HUES64 (cell line): ENCODE measurements around the gene GCDH.
A peak's percentile ranks its signal among the peaks of the same experiment; 100 is the strongest.
"Not testable (repeated sequence)": the region's sequence is repeated elsewhere in the genome, so short reads cannot be mapped to it uniquely, and the experiment has no call there.

Source experiments
- H3K27ac ChIP-seq: 2 replicates; pipeline ENCODE4 v1.7.0; 2013; ENCODE audit warnings: low read depth, low read length, inconsistent platforms
- H3K27me3 ChIP-seq: 2 replicates; pipeline ENCODE4 v1.6.1; 2013; ENCODE audit warnings: mild to moderate bottlenecking, low read length; ENCODE audit not compliant: insufficient read depth
- H3K36me3 ChIP-seq: 2 replicates; pipeline ENCODE4 v1.6.1; 2013; ENCODE audit warnings: mild to moderate bottlenecking, low read length; ENCODE audit not compliant: insufficient read depth
- H3K4me1 ChIP-seq: 2 replicates; pipeline ENCODE4 v1.6.1; 2013; ENCODE audit warnings: mild to moderate bottlenecking, low read length, moderate library complexity; ENCODE audit not compliant: insufficient read depth
- H3K4me3 ChIP-seq: 2 replicates; pipeline ENCODE4 v1.5.1; 2013; ENCODE audit warnings: mild to moderate bottlenecking, low read length, moderate library complexity
- H3K9ac ChIP-seq: 2 replicates; pipeline ENCODE4 v1.6.1; 2013; ENCODE audit warnings: mild to moderate bottlenecking, low read depth, low read length
- H3K9me3 ChIP-seq: 2 replicates; pipeline ENCODE4 v1.6.1; 2013; ENCODE audit warnings: low read depth, low read length; ENCODE audit not compliant: insufficient read depth
- WGBS: fragments of 150-250, 120-280 bp; methylation state at CpG from one replicate; pipeline ENCODE4 v1.1.7; 2013; ENCODE audit warnings: missing lambda C conversion rate; 5-methylcytosine and 5-hydroxymethylcytosine counted together

Gene GCDH

GRCh38 chr19:12886651-12886968 is 4.3 kb upstream of the GCDH start:
- 67% methylated on average over 5 of the region's 5 CpGs for WGBS
- Histone ChIP-seq H3K27me3 (peaks cover 36% of the 10 kb centered on the region), H3K9me3 (peaks cover 8% of the 10 kb centered on the region; the same call in 1 of the 2 replicates), H3K27ac (no peak overlapping the region), H3K4me1 (no peaks in the 10 kb centered on the region), H3K4me3 (no peak overlapping the region; the same call in 1 of the 2 replicates), H3K36me3 (no peaks in the 10 kb centered on the region), H3K9ac (no peak overlapping the region)

GRCh38 chr19:12886969-12887747 is 3.8 kb upstream of the GCDH start, which contains the start of gene KLF1:
TSS of gene KLF1 (minus strand) at chr19:12887201. CDS start at chr19:12887140, 61 bp downstream.
- Histone ChIP-seq H3K4me3 (peak within 1 kb of the TSS; percentile 69), H3K27ac (no peak within 1 kb of the TSS), H3K9me3 (peaks cover 8% of the 10 kb centered on the region; the same call in 1 of the 2 replicates), H3K36me3 (no peaks in the 10 kb centered on the region), H3K4me1 (no peaks in the 10 kb centered on the region; the same call in 1 of the 2 replicates), H3K9ac (peak within 1 kb of the TSS; percentile 72), H3K27me3 (peaks cover 36% of the 10 kb centered on the region)
- 69% methylated on average over 17 of the region's 17 CpGs for WGBS

DNA sequence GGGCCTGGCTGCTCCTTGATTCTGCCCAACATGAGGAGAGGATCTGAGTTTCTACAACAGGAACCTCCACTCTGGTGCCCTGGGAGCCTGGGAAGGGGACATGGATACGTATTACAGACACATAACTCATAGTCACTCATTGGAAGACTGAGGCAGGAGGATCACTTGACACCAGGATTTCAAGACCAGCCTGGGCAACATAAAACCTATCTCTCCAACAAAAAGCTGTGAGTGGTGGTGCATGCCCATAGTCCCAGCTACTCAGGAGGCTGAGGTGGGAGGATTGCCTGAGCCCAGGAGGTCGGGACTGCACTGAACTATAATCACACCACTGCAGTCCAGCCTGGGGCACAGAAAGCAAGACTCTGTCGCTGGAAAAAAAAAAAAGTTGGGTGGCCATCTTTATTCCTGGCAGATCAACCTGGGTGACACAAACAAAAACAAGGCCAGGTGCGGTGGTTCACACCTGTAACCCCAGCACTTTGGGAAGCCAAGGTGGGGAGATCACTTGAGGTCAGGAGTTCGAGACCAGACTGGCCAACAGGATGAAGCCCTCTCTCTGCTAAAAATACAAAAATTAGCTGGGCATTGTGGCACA is 2.9 kb upstream of the GCDH start:
- Histone ChIP-seq H3K9ac (no peak overlapping the region), H3K27me3 (peaks cover 36% of the 10 kb centered on the region), H3K4me1 (no peaks in the 10 kb centered on the region; the same call in 1 of the 2 replicates), H3K4me3 (no peak overlapping the region), H3K9me3 (peaks cover 8% of the 10 kb centered on the region; the same call in 1 of the 2 replicates), H3K36me3 (peaks cover 1% of the 10 kb centered on the region), H3K27ac (no peak overlapping the region)
- WGBS: 70% methylated on average over 5 of the region's 5 CpGs

DNA sequence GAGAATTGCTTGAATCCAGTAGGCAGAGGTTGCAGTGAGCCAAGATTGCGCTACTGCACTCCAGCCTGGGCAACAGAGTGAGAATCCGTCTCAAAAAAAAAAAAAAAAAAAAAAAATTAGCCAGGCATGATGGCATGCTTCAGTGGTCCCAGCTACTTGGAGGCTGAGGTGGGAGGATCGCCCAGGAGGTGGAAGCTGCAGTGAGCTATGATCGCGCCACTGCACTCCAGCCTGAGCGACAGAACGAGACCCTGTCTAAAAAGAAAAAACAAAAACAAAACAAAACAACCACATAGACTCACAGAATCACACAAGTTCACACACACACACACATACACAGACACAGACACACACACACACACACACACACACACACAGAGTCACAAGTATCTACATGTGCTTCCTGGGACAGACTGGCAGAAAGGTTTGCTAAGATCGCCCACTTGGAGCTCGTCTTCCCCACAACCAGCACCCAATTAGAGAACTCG is 617 bp upstream of the GCDH start:
- H3K4me3 ChIP-seq: peak overlapping the region; percentile 54
- H3K9ac ChIP-seq: peak overlapping the region; percentile 68
- H3K27me3 ChIP-seq: peaks cover 24% of the 10 kb centered on the region
- H3K9me3 ChIP-seq, H3K4me1 ChIP-seq: not testable (repeated sequence)
- H3K36me3 ChIP-seq: peaks cover 23% of the 10 kb centered on the region
- 46% methylated on average over 10 of the region's 10 CpGs for WGBS
- 0 out of 2 replicates have a peak overlapping the region, but pooled peaks have one; percentile 25 for H3K27ac ChIP-seq

GRCh38 chr19:12891553-12892021 is 627 bp downstream of the GCDH start:
- peak overlapping the region; percentile 80 for H3K4me3 ChIP-seq
- H3K4me1 ChIP-seq: no peaks in the 10 kb centered on the region; the same call in 1 of the 2 replicates
- no peak overlapping the region for H3K27ac ChIP-seq

GRCh38 chr19:12893582-12893981 is 2.6 kb downstream of the GCDH start:
- Histone ChIP-seq H3K9ac (no peak overlapping the region), H3K27me3 (no peaks in the 10 kb centered on the region), H3K9me3 (no peaks in the 10 kb centered on the region), H3K4me3 (no peak overlapping the region), H3K4me1 (no peaks in the 10 kb centered on the region; the same call in 1 of the 2 replicates), H3K27ac (no peak overlapping the region), H3K36me3 (peaks cover 49% of the 10 kb centered on the region)
- 97% methylated on average over 5 of the region's 5 CpGs for WGBS

More at GRCh38 chr19:12891553-12892021, 627 bp downstream of the GCDH start:
- peak overlapping the region; percentile 66 for H3K9ac ChIP-seq
- peaks cover 31% of the 10 kb centered on the region for H3K36me3 ChIP-seq
- H3K27me3 ChIP-seq: peaks cover 13% of the 10 kb centered on the region
- H3K9me3 ChIP-seq: no peaks in the 10 kb centered on the region
- WGBS: 10% methylated on average over 26 of the region's 26 CpGs

DNA sequence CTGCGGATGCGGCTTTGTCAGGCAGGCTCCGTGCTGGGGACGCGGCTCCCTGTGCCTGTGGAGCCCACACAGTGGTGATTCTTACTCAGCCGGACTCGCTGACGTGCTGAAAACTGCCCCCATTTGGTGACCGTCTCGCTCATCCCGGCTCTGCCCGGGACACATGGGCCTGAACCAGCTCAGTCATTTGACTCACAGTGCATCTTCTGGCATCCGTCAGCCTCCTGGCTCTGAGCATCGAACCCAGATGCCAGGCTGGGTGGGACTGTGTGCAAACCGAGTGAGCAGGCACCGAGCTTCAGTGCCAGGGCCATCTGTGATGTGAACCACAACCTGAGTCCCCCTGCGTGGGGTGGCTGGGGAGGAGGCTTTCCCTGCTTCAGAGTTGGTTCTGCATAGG is 5.5 kb downstream of the GCDH start:
- Histone ChIP-seq H3K9ac (no peak overlapping the region), H3K27ac (no peak overlapping the region), H3K36me3 (peaks cover 66% of the 10 kb centered on the region), H3K9me3 (no peaks in the 10 kb centered on the region), H3K4me1 (no peaks in the 10 kb centered on the region; the same call in 1 of the 2 replicates), H3K4me3 (no peak overlapping the region), H3K27me3 (no peaks in the 10 kb centered on the region)
- WGBS: 96% methylated on average over 17 of the region's 17 CpGs

DNA sequence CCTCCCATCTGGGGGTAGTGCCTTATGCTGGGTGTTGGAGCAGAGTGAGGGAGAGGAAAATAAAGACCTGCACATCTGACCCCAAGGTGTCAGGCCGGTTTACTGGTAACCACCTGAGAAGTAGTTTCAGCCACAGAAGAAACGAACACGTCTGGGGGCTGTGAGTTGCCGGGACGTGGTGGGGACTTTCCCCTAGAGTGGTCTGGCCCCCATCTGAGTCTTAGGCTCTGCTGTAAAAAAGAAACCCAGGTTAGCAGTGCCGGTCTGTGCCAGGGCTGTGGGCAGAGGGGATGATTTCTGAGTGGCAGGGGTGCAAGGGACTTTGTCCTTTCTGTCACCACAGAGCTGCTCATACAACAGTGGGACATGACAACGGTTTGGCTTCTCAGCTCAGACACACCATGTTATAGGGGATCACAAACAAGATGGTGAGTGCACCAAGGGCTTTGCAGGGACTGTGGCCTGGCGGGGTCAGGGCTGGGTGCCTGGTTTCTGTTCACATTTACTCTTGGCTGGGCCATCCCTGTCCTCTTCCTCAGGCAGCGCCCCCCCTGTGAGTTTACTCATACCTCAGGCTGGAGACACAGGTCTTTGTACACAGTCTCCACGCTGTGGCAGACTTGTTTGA is 9.0 kb downstream of the GCDH start:
- H3K27me3 ChIP-seq: no peaks in the 10 kb centered on the region
- no peaks in the 10 kb centered on the region for H3K4me1 ChIP-seq
- H3K4me3 ChIP-seq: no peak overlapping the region
- no peaks in the 10 kb centered on the region for H3K9me3 ChIP-seq
- 96% methylated on average over 10 of the region's 10 CpGs for WGBS
- no peak overlapping the region for H3K27ac ChIP-seq
- no peak overlapping the region for H3K9ac ChIP-seq
- peaks cover 45% of the 10 kb centered on the region for H3K36me3 ChIP-seq

DNA sequence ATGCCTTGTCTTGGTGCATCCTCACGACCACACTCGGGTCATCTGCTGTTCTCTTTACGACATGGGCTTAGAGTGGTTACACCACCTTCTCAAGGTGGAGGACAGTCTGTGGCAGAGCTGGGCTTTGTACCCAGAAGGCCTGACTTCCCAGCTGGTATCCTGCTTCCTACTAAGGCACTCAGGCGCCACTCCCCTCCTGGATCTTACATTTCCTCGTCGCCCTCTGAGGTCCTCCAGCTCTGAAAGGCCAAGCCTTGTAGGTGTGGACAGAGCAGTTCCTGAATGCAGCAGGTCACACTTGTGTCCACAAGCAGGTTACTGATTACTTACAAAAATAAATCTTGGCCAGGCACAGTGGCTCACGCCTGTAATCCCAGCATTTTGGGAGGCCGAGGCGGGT is 16.2 kb downstream of the GCDH start:
- WGBS: 92% methylated on average over 9 of the region's 9 CpGs
- H3K27ac ChIP-seq: no peak overlapping the region
- H3K4me3 ChIP-seq: no peak overlapping the region
- H3K9ac ChIP-seq: no peak overlapping the region
- peaks cover under 1% of the 10 kb centered on the region; the same call in 1 of the 2 replicates for H3K4me1 ChIP-seq
- H3K9me3 ChIP-seq: no peaks in the 10 kb centered on the region
- H3K36me3 ChIP-seq: no peaks in the 10 kb centered on the region
- no peaks in the 10 kb centered on the region for H3K27me3 ChIP-seq

DNA sequence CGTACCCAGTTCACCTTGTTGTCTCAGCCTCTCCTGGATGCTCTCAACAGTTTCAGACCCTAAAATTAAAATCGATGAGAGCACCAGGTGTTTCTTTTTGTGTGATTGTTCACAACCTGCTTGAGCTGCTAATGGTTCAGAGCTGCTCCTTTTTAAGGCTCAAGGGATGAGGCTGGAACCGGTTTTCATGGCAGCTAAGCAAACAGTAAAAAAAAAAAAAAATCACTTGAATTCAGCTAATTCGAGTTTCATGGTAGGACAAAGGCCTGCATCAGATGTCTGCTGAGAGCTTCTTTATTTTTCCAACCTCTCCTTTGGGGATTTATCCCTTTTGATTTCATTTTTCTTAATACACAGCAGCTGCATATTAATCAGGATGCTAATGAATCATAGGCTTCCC is 21.6 kb downstream of the GCDH start:
- Histone ChIP-seq H3K4me1 (peaks cover 20% of the 10 kb centered on the region), H3K9ac (peak overlapping the region; percentile 16), H3K36me3 (no peaks in the 10 kb centered on the region), H3K4me3 (no peak overlapping the region), H3K9me3 (no peaks in the 10 kb centered on the region), H3K27ac (peak overlapping the region; percentile 79), H3K27me3 (no peaks in the 10 kb centered on the region)
- 77% methylated on average over 4 of the region's 4 CpGs for WGBS
